HepG2 (cell line): Measurements from ENCODE around the gene NRK.

Experiments
- CTCF ChIP-seq: sonication (generic); formaldehyde crosslinking; IDR thresholded peaks from 2 replicates; pipeline ENCODE4 v1.5.0; 2020; ENCODE audit warnings: mild to moderate bottlenecking, missing genetic modification reagents, moderate library complexity
- EZH2 ChIP-seq: conservative IDR thresholded peaks from 2 replicates; pipeline ENCODE4 v1.6.1; 2012; ENCODE audit warnings: mild to moderate bottlenecking, low read depth, low read length, moderate library complexity
- GABPA ChIP-seq, 2 experiments: IDR thresholded peaks; 2 replicates each; pipeline ENCODE4 v1.6.1; 2011 to 2016; ENCODE audit warnings: low read depth in 2 of 2, low read length in 1 of 2, missing biosample characterization in 1 of 2, missing genetic modification characterization in 1 of 2
- NR2C2 ChIP-seq: sonication (generic); formaldehyde crosslinking; IDR thresholded peaks from 2 replicates; pipeline ENCODE4 v1.4.0; 2020; ENCODE audit warnings: missing genetic modification reagents, mild to moderate bottlenecking, moderate library complexity, borderline replicate concordance
- ZZZ3 ChIP-seq: sonication (generic); formaldehyde crosslinking; IDR thresholded peaks from 2 replicates; pipeline ENCODE4 v1.4.0; 2020; ENCODE audit warnings: missing genetic modification reagents, mild to moderate bottlenecking, borderline replicate concordance

- TF ChIP-seq ZZZ3 (CRISPR knock-in tag) (no peak), CTCF (CRISPR knock-in tag) (no peak), NR2C2 (CRISPR knock-in tag) (no peak), GABPA (IDR thresholded peaks at IDR 0.05; ENCODE audit: low read depth, low read length) (no peak), GABPA (CRISPR knock-in tag; IDR thresholded peaks at IDR 0.05; ENCODE audit: low read depth) (no peak), EZH2 (no peak)
Measured at GRCh38 chrX:105880491-105880890, 58.2 kb downstream of the NRK start.
